H1 (cell line): ENCODE data around the gene GAN. TPM values are rescaled to one million over a fixed set of nuclear protein-coding genes. Genes with fewer than 3 reads are reported as not detected.

Experiments used
- CTCF ChIA-PET: fragments of 300-600 bp; sonication (Branson Sonifier 250); formaldehyde crosslinking; loops from one replicate; lab custom pipeline; 2021; ENCODE audit not compliant: partially characterized antibody; lab: Charles Lee
- POLR2A ChIA-PET: fragments of 300-600 bp; sonication (Branson Sonifier 250); formaldehyde crosslinking; loops from one replicate; lab custom pipeline; 2021; ENCODE audit warnings: inconsistent platforms; ENCODE audit not compliant: partially characterized antibody; lab: Charles Lee
- DNase-seq, 2 experiments: peaks; one replicate each; pipeline versions ENCODE4 v3.0.0 to v3.0.0-alpha.2; 2010 to 2022; ENCODE audit warnings: low spot score in 2 of 2, low read depth in 1 of 2, mixed read lengths in 1 of 2
- FAIRE-seq: peaks from 2 replicates; lab custom pipeline; 2011; peaks lifted over from hg19 to GRCh38; lab: Jason Lieb, UNC
- H2AFZ ChIP-seq: 2 replicates; pipeline ENCODE4 v1.8.1; 2012; ENCODE audit warnings: low read length, inconsistent platforms
- H2AK5ac ChIP-seq: 2 replicates; pipeline ENCODE4 v1.6.1; 2013; ENCODE audit warnings: low read depth, low read length
- H2BK120ac ChIP-seq: replicated peaks from 2 replicates; pipeline ENCODE3; 2013; ENCODE audit warnings: low read depth, low read length, inconsistent platforms
- H2BK12ac ChIP-seq: 2 replicates; pipeline ENCODE4 v1.6.1; 2013; ENCODE audit warnings: low read depth, low read length
- H2BK15ac ChIP-seq: 2 replicates; pipeline ENCODE4 v1.6.1; 2013; ENCODE audit warnings: low read length
- H2BK20ac ChIP-seq: 2 replicates; pipeline ENCODE4 v1.6.1; 2013; ENCODE audit warnings: low read length
- H2BK5ac ChIP-seq: 2 replicates; pipeline ENCODE4 v1.6.1; 2013; ENCODE audit warnings: low read depth, low read length
- H3K14ac ChIP-seq: 2 replicates; pipeline ENCODE4 v1.6.1; 2013; ENCODE audit warnings: inconsistent platforms; ENCODE audit not compliant: insufficient read length
- H3K18ac ChIP-seq: 2 replicates; pipeline ENCODE4 v1.6.1; 2013; ENCODE audit warnings: low read length; ENCODE audit errors: extremely low read depth
- H3K23ac ChIP-seq: 2 replicates; pipeline ENCODE4 v1.6.1; 2013; ENCODE audit warnings: inconsistent platforms; ENCODE audit not compliant: insufficient read length
- H3K23me2 ChIP-seq: 2 replicates; pipeline ENCODE4 v1.6.1; 2013; ENCODE audit warnings: low read depth, low read length
- H3K27ac ChIP-seq: 2 replicates; pipeline ENCODE4 v1.6.1; 2011; ENCODE audit warnings: low read depth, low read length, inconsistent platforms
- H3K27me3 ChIP-seq, 4 experiments: replicated peaks in 1 of 4; 1 replicate in 1 of 4; 2 replicates in 3 of 4; pipeline versions ENCODE4 v1.6.1 to v1.8.1; 2011 to 2013; ENCODE audit warnings: low read length in 3 of 4, mild to moderate bottlenecking in 3 of 4, inconsistent platforms in 2 of 4, mixed read lengths in 2 of 4, moderate library complexity in 1 of 4; ENCODE audit not compliant: control insufficient read depth in 3 of 4, insufficient read depth in 3 of 4; ENCODE audit errors: extremely low read depth in 1 of 4
- H3K36me3 ChIP-seq, 4 experiments: 2 replicates each; pipeline versions ENCODE4 v1.6.1 to v1.8.1; 2011 to 2013; ENCODE audit warnings: mild to moderate bottlenecking in 4 of 4, low read length in 3 of 4, moderate library complexity in 2 of 4, control low read depth in 1 of 4, inconsistent platforms in 1 of 4; ENCODE audit not compliant: insufficient read depth in 4 of 4, control insufficient read depth in 2 of 4
- H3K4ac ChIP-seq: replicated peaks from 2 replicates; pipeline ENCODE3; 2013; ENCODE audit warnings: low read length, low read depth, mixed read lengths, inconsistent platforms; ENCODE audit not compliant: insufficient read length
- H3K4me1 ChIP-seq, 4 experiments: replicated peaks in 1 of 4; 1 replicate in 1 of 4; 2 replicates in 3 of 4; pipeline versions ENCODE4 v1.6.1 to v1.8.1; 2011 to 2013; ENCODE audit warnings: low read length in 3 of 4, inconsistent platforms in 2 of 4, mixed read lengths in 1 of 4; ENCODE audit not compliant: insufficient read depth in 4 of 4, control insufficient read depth in 3 of 4
- H3K4me2 ChIP-seq, 2 experiments: 2 replicates each; pipeline versions ENCODE4 v1.6.1 to v1.8.1; 2011 to 2013; ENCODE audit warnings: low read depth in 2 of 2, low read length in 2 of 2, control low read depth in 1 of 2, inconsistent platforms in 1 of 2, mild to moderate bottlenecking in 1 of 2; ENCODE audit not compliant: insufficient read depth in 1 of 2
- H3K4me3 ChIP-seq, 4 experiments: fragments of 200-600, 300-600 bp in 1 of 4; sonication (generic), shearing (Covaris generic), sonication (Bioruptor Twin) in 1 of 4; 2 replicates each; pipeline versions ENCODE4 v1.5.1 to v1.8.1; 2011 to 2016; ENCODE audit warnings: low read length in 4 of 4, low read depth in 3 of 4, control low read depth in 2 of 4, inconsistent platforms in 2 of 4, mild to moderate bottlenecking in 2 of 4, mixed read lengths in 1 of 4, moderate library complexity in 1 of 4; ENCODE audit not compliant: insufficient read depth in 2 of 4; ENCODE audit errors: extremely low read depth in 1 of 4
- H3K56ac ChIP-seq: replicated peaks from 2 replicates; pipeline ENCODE3; 2013; ENCODE audit warnings: low read depth, mild to moderate bottlenecking, mixed read lengths, low read length, inconsistent platforms; ENCODE audit not compliant: insufficient read length
- H3K79me1 ChIP-seq: 2 replicates; pipeline ENCODE4 v1.6.1; 2013; ENCODE audit warnings: low read depth, low read length, control low read depth
- H3K79me2 ChIP-seq, 2 experiments: 2 replicates each; pipeline versions ENCODE4 v1.6.1 to v1.8.1; 2012 to 2013; ENCODE audit warnings: low read length in 2 of 2, mild to moderate bottlenecking in 2 of 2, inconsistent platforms in 1 of 2; ENCODE audit not compliant: insufficient read depth in 2 of 2, control insufficient read depth in 1 of 2
- H3K9ac ChIP-seq, 4 experiments: replicated peaks in 1 of 4; 1 replicate in 1 of 4; 2 replicates in 3 of 4; pipeline versions ENCODE4 v1.6.1 to v1.8.1; 2011 to 2013; ENCODE audit warnings: low read depth in 3 of 4, low read length in 3 of 4, control low read depth in 2 of 4, mild to moderate bottlenecking in 2 of 4, moderate library complexity in 2 of 4, inconsistent platforms in 1 of 4; ENCODE audit errors: extremely low read depth in 1 of 4
- H3K9me3 ChIP-seq, 2 experiments: 2 replicates each; pipeline versions ENCODE4 v1.6.1 to v1.8.1; 2012 to 2013; ENCODE audit warnings: mild to moderate bottlenecking in 2 of 2, moderate library complexity in 2 of 2, control low read depth in 1 of 2, inconsistent platforms in 1 of 2, low read depth in 1 of 2, low read length in 1 of 2, mixed read lengths in 1 of 2; ENCODE audit not compliant: insufficient read depth in 2 of 2
- H4K20me1 ChIP-seq, 2 experiments: replicated peaks in 1 of 2; 2 replicates each; pipeline versions ENCODE3 to v1.8.1; 2011 to 2013; ENCODE audit warnings: inconsistent platforms in 2 of 2, low read length in 2 of 2, mild to moderate bottlenecking in 1 of 2; ENCODE audit not compliant: insufficient read depth in 2 of 2, control insufficient read depth in 1 of 2
- H4K5ac ChIP-seq: 2 replicates; pipeline ENCODE4 v1.6.1; 2013; ENCODE audit warnings: low read length, low read depth, mixed read lengths, inconsistent platforms; ENCODE audit not compliant: insufficient read length
- H4K8ac ChIP-seq: 2 replicates; pipeline ENCODE4 v1.8.0; 2013; ENCODE audit warnings: mild to moderate bottlenecking, moderate library complexity, low read length, inconsistent platforms; ENCODE audit not compliant: insufficient read depth; ENCODE audit errors: extremely low read depth
- H4K91ac ChIP-seq: replicated peaks from 2 replicates; pipeline ENCODE3; 2013; ENCODE audit warnings: low read length, mixed read lengths, inconsistent platforms; ENCODE audit not compliant: insufficient read length
- EZH2 ChIP-seq: fragments of 200-600 bp; sonication (generic); IDR thresholded peaks from 2 replicates; pipeline ENCODE4 v1.7.1; 2012; ENCODE audit warnings: low read depth, mild to moderate bottlenecking, moderate library complexity, low read length, inconsistent platforms; ENCODE audit not compliant: severe bottlenecking
- SAP30 ChIP-seq: fragments of 300-600 bp; sonication (generic); IDR thresholded peaks from 2 replicates; pipeline ENCODE4 v1.7.1; 2012; ENCODE audit warnings: low read length, moderate library complexity, mild to moderate bottlenecking, inconsistent platforms; ENCODE audit not compliant: insufficient read depth, insufficient replicate concordance
- SP2 ChIP-seq: IDR thresholded peaks from 2 replicates; pipeline ENCODE4 v1.6.1; 2012; ENCODE audit warnings: mild to moderate bottlenecking, low read length, inconsistent platforms
- SUZ12 ChIP-seq: fragments of 200-600 bp; sonication (generic); IDR thresholded peaks from 2 replicates; pipeline ENCODE4 v1.6.1; 2012; ENCODE audit warnings: mild to moderate bottlenecking, inconsistent platforms, low read length, moderate library complexity, mixed read lengths
- ZNF274 ChIP-seq: IDR thresholded peaks from 2 replicates; pipeline ENCODE4 v1.7.0; 2012; ENCODE audit warnings: low read length, borderline replicate concordance; ENCODE audit errors: extremely low read depth
- WGBS, 2 experiments: shearing (Covaris generic) in 1 of 2; methylation state at CpG; one replicate each; pipeline versions ENCODE4 v1.1.6 to v1.1.7; 2013 to 2015; ENCODE audit warnings: low lambda C conversion rate in 2 of 2, mixed read lengths in 2 of 2, inconsistent platforms in 1 of 2, low coverage in 1 of 2, missing lambda C conversion rate in 1 of 2; ENCODE audit not compliant: insufficient replicate concordance in 2 of 2, insufficient coverage in 1 of 2, insufficient read length in 1 of 2; ENCODE audit errors: extremely low coverage in 1 of 2, missing lambda C conversion rate in 1 of 2; 5-methylcytosine and 5-hydroxymethylcytosine counted together
- polyA plus RNA-seq, 7 experiments: library from polyadenylated mRNA; depleted of rRNA in 3 of 7; stranded (reverse) in 5 of 7; unstranded in 2 of 7; fragments of >200 nt in 5 of 7; fragments of 200-250 nt in 2 of 7; gene quantifications; 1 replicate in 5 of 7; 2 replicates in 1 of 7; 4 replicates in 1 of 7; pipeline versions ENCODE4 v1.2.1 to v1.2.3, GENCODE V29; 2011 to 2013; ENCODE audit warnings: missing spikeins in 2 of 7, mixed read lengths in 2 of 7
- total RNA-seq: library from RNA; stranded (reverse); fragmentation: NEBNext Ultra II Directional; extraction: Animal tissue kit (Norgen Biotek cat#: 25700); gene quantifications from 2 replicates; pipeline ENCODE4 v1.2.1, GENCODE V29; 2021

GAN gene
- total and polyA plus RNA-seq, 2 of the 8 experiments (the other 6 are each of a cell fraction or from before 2014, with no cell fraction given) = 4.5 to 23.9 TPM

DNA sequence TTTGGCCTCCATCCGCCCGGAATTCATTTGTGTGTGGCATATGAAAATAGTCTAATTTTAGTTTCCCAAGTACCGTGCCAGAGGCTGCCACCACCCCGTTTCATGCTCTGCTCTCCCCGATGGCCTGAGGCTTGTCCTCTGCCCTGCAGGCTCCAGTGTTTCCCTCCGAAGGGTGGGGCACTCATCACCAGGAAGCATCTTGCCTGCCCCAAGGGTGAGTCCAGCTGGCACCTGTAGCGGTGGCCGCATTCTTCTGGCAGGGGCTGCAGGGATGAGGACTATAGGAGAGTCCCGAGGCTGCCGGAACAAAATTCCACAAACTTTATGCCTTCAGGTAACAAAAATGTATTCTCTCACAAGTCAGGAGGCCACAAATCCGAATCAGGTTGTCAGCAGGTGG, 106.8 kb downstream of the GAN start:
- ChIA-PET POLR2A (no interaction called here), CTCF (interaction anchor here (1.0 kb wide), 1 partner anchor 13 kb away, joined by 3 read pairs; no protein-coding TSS in a partner anchor)
- no peaks in the 10 kb centered on the region for H3K23me2 ChIP-seq
- no peak overlapping the region for H3K56ac ChIP-seq
- H2AK5ac ChIP-seq = no peak overlapping the region
- no peak overlapping the region for H3K14ac ChIP-seq
- no peak overlapping the region for H4K91ac ChIP-seq
- TF ChIP-seq EZH2 (no peak), SAP30 (no peak), SUZ12 (no peak), SP2 (no peak), ZNF274 (no peak)
- no peak for FAIRE-seq
- no peak overlapping the region for H3K23ac ChIP-seq
- no peak overlapping the region for H2BK5ac ChIP-seq
- H4K8ac ChIP-seq = no peak overlapping the region
- H3K79me2 ChIP-seq = no peaks in the 10 kb centered on the region
- H3K4me3 ChIP-seq = no peak overlapping the region
- H4K5ac ChIP-seq = no peak overlapping the region
- no peak overlapping the region for H2BK120ac ChIP-seq
- no peaks in the 10 kb centered on the region; a peak in 1 of 7 replicates for H3K4me1 ChIP-seq
- no peak overlapping the region for H3K27ac ChIP-seq
- H3K79me1 ChIP-seq = no peaks in the 10 kb centered on the region
- H3K18ac ChIP-seq = no peak overlapping the region
- DNase-seq = no peak
- H2AFZ ChIP-seq = no peak overlapping the region
- H2BK15ac ChIP-seq = no peak overlapping the region
- H3K27me3 ChIP-seq = no peaks in the 10 kb centered on the region
- WGBS, 2 experiments = 87% methylated on average over 11 of the region's 11 CpGs; no CpG with 5 or more reads in 1 of the 2 experiments
- no peak overlapping the region for H3K4ac ChIP-seq
- no peak overlapping the region for H2BK20ac ChIP-seq
- H4K20me1 ChIP-seq = no peaks in the 10 kb centered on the region
- no peak overlapping the region for H3K9ac ChIP-seq
- H3K9me3 ChIP-seq = no peaks in the 10 kb centered on the region
- H2BK12ac ChIP-seq = no peak overlapping the region
- H3K36me3 ChIP-seq = no peaks in the 10 kb centered on the region
- H3K4me2 ChIP-seq = no peak overlapping the region
